Measurements from ENCODE around the gene ATP13A3.

GRCh38 chr3:194470615-194471014, 16.2 kb downstream of the ATP13A3 start:
- TF ChIP-seq CTCF (IDR thresholded peaks at IDR 0.05) (no peak), POLR2AphosphoS5 (IDR thresholded peaks at IDR 0.05) (no peak)

All from transverse colon (tissue), 4 donors.